DMS153 treated with DMSO at 0.1 percent for 48 hours (cell line): ENCODE measurements around the gene KCNN3.
"Not testable (repeated sequence)": the region's sequence is repeated elsewhere in the genome, so short reads cannot be mapped to it uniquely, and the experiment has no call there.

Experiments used
- DNase-seq: peaks from one replicate; lab custom pipeline; 2025; ENCODE audit not compliant: unreplicated experiment; lab: John Stamatoyannopoulos, UW

KCNN3 gene

GRCh38 chr1:154712166-154712810 lies 157.8 kb downstream of the KCNN3 start:
- DNase-seq: no peak

- DNase-seq: no peak
These were observed 158.7 kb downstream of the KCNN3 start for GRCh38 chr1:154711416-154711815.

- no peak for DNase-seq
These were observed 160.0 kb downstream of the KCNN3 start for GRCh38 chr1:154710106-154710505.

GRCh38 chr1:154707901-154708463 lies 162.1 kb downstream of the KCNN3 start:
- DNase-seq: no peak

GRCh38 chr1:154706851-154707250 lies 163.2 kb downstream of the KCNN3 start:
- no peak for DNase-seq

- no peak for DNase-seq
These were observed 164.5 kb downstream of the KCNN3 start for GRCh38 chr1:154705544-154705943.

GRCh38 chr1:154703170-154703569 lies 166.9 kb downstream of the KCNN3 start:
- no peak for DNase-seq

- DNase-seq: no peak
These were observed 171.6 kb downstream of the KCNN3 start for GRCh38 chr1:154698320-154699096.

- no peak for DNase-seq
These were observed 172.4 kb downstream of the KCNN3 start for GRCh38 chr1:154697710-154698109.

- no peak for DNase-seq
These were observed 173.6 kb downstream of the KCNN3 start for GRCh38 chr1:154696456-154696855.

GRCh38 chr1:154695985-154696384 lies 174.1 kb downstream of the KCNN3 start:
- DNase-seq: no peak

- DNase-seq: no peak
These were observed 175.1 kb downstream of the KCNN3 start for GRCh38 chr1:154694995-154695394.

GRCh38 chr1:154689083-154689482 lies 181.0 kb downstream of the KCNN3 start:
- no peak for DNase-seq

GRCh38 chr1:154686507-154686906 lies 183.6 kb downstream of the KCNN3 start:
- no peak for DNase-seq

GRCh38 chr1:154683820-154684219 lies 186.3 kb downstream of the KCNN3 start:
- no peak for DNase-seq

GRCh38 chr1:154682254-154682653 lies 187.8 kb downstream of the KCNN3 start:
- no peak for DNase-seq

- DNase-seq: not testable (repeated sequence)
These were observed 192.2 kb downstream of the KCNN3 start for GRCh38 chr1:154677844-154678243.

- DNase-seq: not testable (repeated sequence)
These were observed 193.2 kb downstream of the KCNN3 start for GRCh38 chr1:154676847-154677246.

- DNase-seq: not testable (repeated sequence)
These were observed 195.6 kb downstream of the KCNN3 start for GRCh38 chr1:154674456-154674855.

- DNase-seq: not testable (repeated sequence)
These were observed 197.8 kb downstream of the KCNN3 start for GRCh38 chr1:154672245-154672644.

GRCh38 chr1:154671412-154671811 lies 198.7 kb downstream of the KCNN3 start:
- not testable (repeated sequence) for DNase-seq
